GM21717 (cell line): ENCODE results near the gene TRAPPC3.

Experiments
- ATAC-seq: cut with Tn5 transposase; IDR thresholded peaks from one replicate; pipeline ENCODE4 v1.9.1; 2021; ENCODE audit warnings: mild to moderate bottlenecking, moderate library complexity; ENCODE audit not compliant: unreplicated experiment

TRAPPC3 gene

GRCh38 chr1:36087233-36088123, 61.8 kb downstream of the TRAPPC3 start:
- ATAC-seq = no peak
